HG02759 (cell line): ENCODE results near the gene PRPF40A.
"Not testable (repeated sequence)": the region's sequence is repeated elsewhere in the genome, so short reads cannot be mapped to it uniquely, and the experiment has no call there.

Source experiments
- ATAC-seq: cut with Tn5 transposase; IDR thresholded peaks from one replicate; pipeline ENCODE4 v1.9.1; 2021; ENCODE audit warnings: mild to moderate bottlenecking, moderate library complexity; ENCODE audit not compliant: unreplicated experiment

Gene PRPF40A

DNA sequence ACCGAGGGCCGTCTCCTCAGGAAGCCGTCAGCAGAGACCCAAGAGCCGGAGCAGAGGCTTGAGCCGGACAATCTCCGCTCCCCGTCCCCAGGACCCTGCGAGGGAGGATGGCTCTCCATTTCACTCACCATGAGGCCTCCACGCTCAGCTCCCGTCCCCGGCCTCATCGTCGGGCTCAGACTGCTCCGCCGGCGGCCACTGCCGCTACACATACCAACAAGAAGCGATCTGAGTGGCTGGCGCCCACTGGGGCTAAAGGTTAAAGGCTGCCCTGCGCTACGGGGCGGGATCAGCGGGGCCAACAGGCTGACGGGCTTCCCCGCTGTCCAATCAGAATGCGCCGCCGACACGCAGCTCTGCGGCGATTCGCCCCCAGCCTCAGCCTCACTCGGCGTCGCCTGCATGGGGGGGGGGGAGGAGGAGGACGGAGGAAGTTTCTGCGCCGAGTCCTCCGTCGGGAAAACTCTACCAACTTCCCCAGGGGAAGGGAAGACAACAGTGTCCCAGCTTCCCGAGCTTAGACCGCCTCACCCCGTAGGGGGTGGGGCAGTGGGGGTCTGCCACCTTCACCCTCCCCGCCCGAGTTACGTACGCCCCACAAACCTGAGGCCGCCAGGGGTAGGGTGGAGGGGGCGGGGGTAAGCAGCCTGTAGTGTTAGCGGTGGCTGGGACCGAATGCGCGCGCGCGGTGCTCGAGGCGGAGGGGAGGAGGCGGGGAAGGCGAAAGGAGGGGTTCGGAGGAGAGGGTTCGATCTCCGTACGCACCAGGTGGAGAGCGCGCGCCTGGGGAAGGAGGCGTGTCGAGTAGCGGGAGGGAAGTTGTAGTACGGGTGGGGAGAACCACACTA is at the start of gene PRPF40A:
Gene PRPF40A, minus strand, starts transcription at position 234 of the 848 bp plus-strand sequence. Its CDS starts 22 bp downstream, at position 212.
- ATAC-seq = peak; percentile 64

- ATAC-seq = no peak
Observed at GRCh38 chr2:152766928-152767327, 49.7 kb upstream of the PRPF40A start.

DNA sequence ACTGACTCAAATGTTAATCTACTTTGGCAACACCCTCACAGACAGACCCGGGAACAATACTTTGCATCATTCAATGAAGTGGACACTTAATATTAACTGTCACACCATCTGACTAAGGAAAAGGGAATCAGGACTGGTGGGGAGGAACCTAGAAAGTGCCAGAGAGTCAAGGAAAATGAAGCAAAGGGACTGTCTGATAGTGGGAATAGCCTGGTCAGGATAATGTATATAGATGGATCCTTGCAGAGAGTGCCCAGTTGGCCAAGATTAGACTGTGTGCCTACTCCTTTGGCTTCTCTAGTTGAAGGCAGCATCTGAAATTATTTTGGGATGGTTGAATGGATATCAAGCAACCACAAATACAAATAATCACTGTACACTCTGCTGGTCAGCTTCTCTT is 46.4 kb upstream of the PRPF40A start:
- ATAC-seq = no peak

- not testable (repeated sequence) for ATAC-seq
Observed at GRCh38 chr2:152763208-152763607, 45.9 kb upstream of the PRPF40A start.

GRCh38 chr2:152762202-152762601 is 44.9 kb upstream of the PRPF40A start:
- no peak for ATAC-seq

- ATAC-seq = no peak
Observed at GRCh38 chr2:152761214-152761613, 44.0 kb upstream of the PRPF40A start.

DNA sequence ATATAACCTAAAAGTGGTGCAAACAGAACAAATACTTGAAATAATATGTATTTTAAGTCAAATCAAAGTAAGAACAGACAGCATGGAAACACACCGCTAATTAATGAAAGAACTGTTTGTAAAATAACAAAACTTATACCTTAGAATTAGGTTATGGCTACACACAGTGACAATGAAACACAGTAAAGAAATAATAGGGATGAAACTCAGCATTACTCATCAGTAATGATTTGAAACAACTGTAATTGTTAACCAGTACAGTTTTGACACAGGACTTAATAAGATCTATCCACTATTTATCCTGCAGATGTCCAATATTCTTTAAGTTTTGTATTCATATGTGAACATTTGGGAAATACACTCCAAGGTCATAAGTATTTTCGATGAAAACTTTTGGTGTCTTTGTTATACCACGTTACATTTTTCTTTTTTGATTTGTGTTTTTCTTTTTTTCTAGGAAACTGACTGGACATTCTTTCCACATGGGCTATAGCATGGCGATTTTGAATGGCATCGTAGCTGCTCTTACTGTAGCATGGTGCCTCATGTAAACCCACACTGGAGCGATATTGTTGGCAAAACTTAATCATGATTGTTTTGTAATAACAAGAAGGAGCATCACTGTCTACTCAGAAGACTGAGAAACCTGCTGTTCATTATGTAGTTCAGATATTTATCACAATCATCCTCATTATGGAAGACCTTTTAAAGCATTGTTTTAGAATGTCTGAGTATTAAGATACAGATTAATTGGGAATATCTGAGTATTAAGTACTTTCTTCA is 42.2 kb upstream of the PRPF40A start:
- no peak for ATAC-seq

GRCh38 chr2:152755029-152755428 is 37.8 kb upstream of the PRPF40A start:
- ATAC-seq = no peak

- ATAC-seq = not testable (repeated sequence)
Observed at GRCh38 chr2:152747751-152748150, 30.5 kb upstream of the PRPF40A start.

DNA sequence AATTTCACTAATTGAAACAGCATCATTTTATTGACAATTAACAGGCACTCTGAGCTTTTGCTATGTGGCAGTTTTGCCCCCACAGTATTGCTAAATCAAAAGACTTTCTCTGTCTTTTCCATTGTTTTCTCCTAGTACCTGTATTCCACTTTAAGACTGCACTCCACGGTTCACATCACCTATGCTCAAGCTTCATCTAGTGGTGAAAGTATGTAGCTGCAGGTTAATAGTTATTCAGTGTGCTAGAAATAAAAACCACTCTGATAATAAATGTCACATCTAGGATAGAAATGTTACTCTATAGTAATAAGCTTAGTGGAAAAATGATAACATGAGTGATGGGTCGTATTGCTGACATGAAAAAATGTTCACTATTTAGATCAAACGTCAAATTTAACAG is 25.7 kb upstream of the PRPF40A start:
- ATAC-seq = peak; percentile 70

- ATAC-seq = peak; percentile 71
Observed at GRCh38 chr2:152740743-152741328, 23.6 kb upstream of the PRPF40A start.

DNA sequence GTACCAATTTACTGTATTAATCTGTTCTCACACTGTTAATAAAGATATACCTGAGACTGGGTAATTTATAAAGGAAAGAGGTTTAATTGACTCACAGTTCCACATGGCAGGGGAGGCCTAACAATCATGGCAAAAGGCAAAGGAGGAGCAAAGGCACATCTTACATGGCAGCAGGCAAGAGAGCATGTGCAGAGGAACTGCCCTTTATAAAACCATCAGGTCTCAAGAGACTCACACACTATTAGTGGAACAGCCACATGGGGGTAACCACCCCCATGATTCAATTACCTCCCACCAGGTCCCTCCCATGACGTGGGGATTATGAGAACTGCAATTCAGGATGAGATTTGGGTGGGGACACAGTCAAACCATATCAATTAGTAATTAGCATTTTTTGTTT is 22.4 kb upstream of the PRPF40A start:
- ATAC-seq = not testable (repeated sequence)

DNA sequence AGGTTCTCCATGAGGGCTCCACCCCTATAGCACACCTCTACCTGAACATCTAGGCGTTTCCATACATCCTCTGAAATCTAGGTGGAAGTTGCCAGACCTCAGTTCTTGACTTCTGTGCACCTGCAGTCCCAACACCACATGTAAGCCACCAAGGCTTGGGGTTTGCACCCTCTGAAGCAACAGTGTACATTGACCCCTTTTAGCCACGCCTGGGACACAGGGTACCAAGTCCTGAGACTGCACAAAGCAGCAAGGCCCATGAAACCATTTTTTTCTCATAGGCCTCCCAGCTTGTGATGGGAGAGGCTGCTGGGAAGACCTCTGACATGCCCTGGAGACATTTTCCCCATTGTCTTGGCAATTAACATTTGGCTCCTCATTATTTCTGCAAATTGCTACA is 21.2 kb upstream of the PRPF40A start:
- no peak for ATAC-seq

- ATAC-seq = not testable (repeated sequence)
Observed at GRCh38 chr2:152737509-152737908, 20.2 kb upstream of the PRPF40A start.

GRCh38 chr2:152730591-152731333 is 13.5 kb upstream of the PRPF40A start:
- peak; percentile 88 for ATAC-seq

- ATAC-seq = no peak
Observed at GRCh38 chr2:152729844-152730243, 12.6 kb upstream of the PRPF40A start.

- no peak for ATAC-seq
Observed at GRCh38 chr2:152723918-152724317, 6.7 kb upstream of the PRPF40A start.

DNA sequence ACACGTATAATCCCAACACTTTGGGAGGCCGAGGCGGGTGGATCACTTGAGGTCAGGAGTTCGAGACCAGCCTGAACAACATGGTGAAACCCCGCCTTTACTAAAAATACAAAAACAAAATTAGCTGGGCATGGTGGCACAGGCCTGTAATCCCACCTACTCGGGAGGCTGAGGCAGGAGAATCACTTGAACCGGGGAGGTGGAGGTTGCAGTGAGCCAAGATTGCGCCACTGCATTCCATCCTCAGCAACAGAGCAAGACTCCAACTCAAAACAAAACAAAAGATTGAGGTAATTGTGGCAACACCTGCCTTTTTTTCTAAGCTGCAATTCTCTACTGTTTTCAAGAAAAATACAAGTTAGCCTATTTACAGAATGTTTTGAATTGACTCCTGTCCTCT is 5.4 kb upstream of the PRPF40A start:
- not testable (repeated sequence) for ATAC-seq

DNA sequence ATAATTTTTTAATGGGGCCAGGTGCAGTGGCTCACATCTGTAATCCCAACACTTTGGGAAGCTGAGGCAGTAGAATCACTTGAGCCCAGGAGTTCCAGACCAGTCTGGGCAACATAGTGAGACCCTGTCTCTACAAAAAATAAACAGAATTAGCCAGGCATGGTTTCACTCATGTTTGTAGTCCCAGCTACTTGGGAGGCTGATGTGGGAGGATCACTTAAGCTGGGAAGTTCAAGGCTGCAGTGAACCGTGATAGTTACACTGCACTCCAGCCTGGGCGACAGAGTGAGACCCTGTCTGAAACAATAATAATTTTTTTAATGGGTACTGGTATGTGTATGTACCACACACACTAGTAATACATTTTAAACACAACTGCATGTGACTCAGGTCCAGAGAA is 3.5 kb upstream of the PRPF40A start:
- no peak for ATAC-seq

DNA sequence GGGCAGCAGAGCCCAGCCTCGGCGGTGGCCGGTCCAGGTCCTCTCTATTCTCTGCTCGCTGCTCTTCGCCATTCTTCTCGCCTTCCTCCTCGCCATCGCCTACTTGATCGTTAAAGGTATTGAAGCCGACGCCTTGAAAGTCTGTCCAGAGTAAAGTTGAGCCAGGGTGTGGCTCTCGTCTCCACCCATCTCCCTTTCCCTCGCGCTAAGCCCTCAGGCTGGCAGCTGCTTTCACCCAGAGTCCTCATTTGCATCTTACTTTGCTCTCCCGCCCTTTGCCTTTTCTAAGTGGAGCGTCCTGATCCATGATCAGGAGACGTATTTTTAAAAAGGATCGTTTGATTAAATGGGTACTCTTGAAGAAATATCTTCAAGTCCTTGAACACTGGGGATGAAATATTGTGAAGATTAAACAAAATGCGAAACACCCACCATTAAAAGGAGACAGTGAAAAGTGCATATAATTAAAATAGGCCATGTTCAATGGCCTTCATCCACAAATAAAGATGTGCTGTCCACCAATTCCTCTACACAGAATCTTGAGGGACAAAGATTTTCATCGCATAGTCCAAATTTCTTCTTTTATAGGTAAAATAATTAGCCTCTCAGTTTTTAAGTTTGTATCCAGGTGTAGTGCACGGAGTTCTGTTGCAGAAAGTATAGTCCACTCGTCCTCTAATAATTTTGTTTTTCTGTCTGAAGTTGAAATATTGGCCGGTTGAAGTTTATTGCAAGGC is 1.8 kb upstream of the PRPF40A start:
- peak; percentile 30 for ATAC-seq
